Thyroid gland (tissue), 4 donors: ENCODE measurements around the gene ST6GALNAC4. TPM values are rescaled to one million over a fixed set of nuclear protein-coding genes. Genes with fewer than 3 reads are reported as not detected.

Experiments used
- DNase-seq, 2 donors: peaks; one replicate each; pipeline ENCODE4 v3.0.0-alpha.2; 2019
- H3K27ac ChIP-seq, 3 donors: fragments of 200-600 bp; sonication (generic); 1 replicate in 2 of 3; 2 replicates in 1 of 3; pipeline ENCODE4 v1.5.1; 2016 to 2019; ENCODE audit warnings: mild to moderate bottlenecking in 1 of 3, moderate library complexity in 1 of 3
- H3K27me3 ChIP-seq: fragments of 200-600 bp; sonication (generic); one replicate; pipeline ENCODE4 v1.5.1; 2019
- H3K36me3 ChIP-seq, 2 donors: fragments of 200-600 bp; sonication (generic); one replicate each; pipeline ENCODE4 v1.5.1; 2016 to 2019
- H3K4me1 ChIP-seq, 2 donors: fragments of 200-600 bp; sonication (generic); one replicate each; pipeline ENCODE4 v1.5.1; 2017 to 2019
- H3K4me3 ChIP-seq, 3 donors: fragments of 200-600 bp; sonication (generic); replicated peaks in 1 of 3; 1 replicate in 2 of 3; 2 replicates in 1 of 3; pipeline ENCODE4 v1.5.1; 2016; ENCODE audit warnings: mild to moderate bottlenecking in 1 of 3
- H3K9me3 ChIP-seq: fragments of 200-600 bp; sonication (generic); one replicate; pipeline ENCODE4 v1.5.1; 2017
- POLR2A ChIP-seq, 2 donors: fragments of 450-650 bp; IDR thresholded peaks; one replicate each; pipeline ENCODE4 v1.6.1; 2017; ENCODE audit warnings: antibody characterized with exemption in 2 of 2, mild to moderate bottlenecking in 2 of 2, moderate library complexity in 1 of 2
- WGBS, 2 donors: methylation state at CpG; one replicate each; pipeline ENCODE4 v1.1.5; 2017; 5-methylcytosine and 5-hydroxymethylcytosine counted together
- intact Hi-C: fragments of 100-400 bp; cut with DNase I; formaldehyde crosslinking; loops from one replicate; pipeline ENCODE4 v1.15.1; 2023
- total RNA-seq, 4 donors: library from RNA; depleted of rRNA; stranded (reverse); fragments of >200 nt; gene quantifications; one replicate each; pipeline ENCODE4 v1.2.3, GENCODE V29; 2016
- TF ChIP-seq, protein P1 (sequence below), 6 experiments: fragments of 200-600 bp in 3 of 6; fragments of 450-650 bp in 3 of 6; sonication (generic) in 3 of 6; IDR thresholded peaks; one replicate each; pipeline ENCODE4 v1.5.1; 2016 to 2019; ENCODE audit warnings: antibody characterized with exemption in 6 of 6, mild to moderate bottlenecking in 2 of 6, inconsistent platforms in 1 of 6, moderate library complexity in 1 of 6

ST6GALNAC4 gene
- total RNA-seq, 4 donors from 2014 or later: 8.9 to 27.4 (median 19.1) TPM

DNA sequence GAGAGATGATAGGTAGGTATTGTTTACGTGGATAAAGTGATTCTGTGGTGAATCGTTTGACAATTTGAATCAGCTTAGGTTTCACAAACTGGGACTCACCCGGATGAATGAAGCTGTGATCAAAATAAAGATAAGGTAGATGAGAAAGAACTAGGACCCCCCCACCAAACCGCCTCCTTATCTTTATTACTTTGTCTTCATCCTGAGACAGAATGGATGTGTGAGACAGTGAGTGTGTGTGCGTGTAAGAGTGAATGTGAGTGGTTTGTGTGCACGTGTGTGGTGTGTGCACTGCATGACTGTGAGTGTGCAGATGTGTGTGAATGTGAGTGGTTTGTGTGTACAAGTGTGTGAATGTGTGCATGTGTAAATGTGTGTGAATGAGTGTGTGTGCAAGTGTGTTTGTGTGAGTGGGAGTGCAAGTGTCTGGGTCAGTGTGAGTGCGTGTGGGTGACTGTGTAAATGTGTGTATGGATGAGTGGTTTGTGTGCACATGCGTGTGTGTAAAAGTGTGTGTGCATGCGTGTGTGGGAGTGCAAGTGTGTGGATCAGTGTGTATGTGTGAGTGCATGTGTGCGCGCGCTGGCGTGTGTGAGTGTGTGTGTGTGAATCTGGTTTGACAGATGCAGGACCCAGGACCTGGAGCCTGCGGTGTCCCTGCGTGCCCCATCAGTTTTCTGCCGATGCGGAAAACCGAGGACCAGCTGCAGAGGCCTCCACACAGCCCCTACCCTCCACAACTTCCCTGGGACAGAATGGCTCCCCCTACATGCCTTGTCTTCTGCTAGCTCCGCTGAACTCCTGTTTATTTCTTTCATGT, 51.0 kb downstream of the ST6GALNAC4 start:
- DNase-seq: no peak
- H3K36me3 ChIP-seq: peaks cover 0 to 12% of the 10 kb centered on the region in 2 donors
- H3K27ac ChIP-seq: peak overlapping the region in 2 of 3 donors; percentile 29 to 56
- WGBS, 2 donors: 76 to 80% methylated on average over 19 of the region's 19 CpGs
- intact Hi-C loops: loop anchor here (10.0 kb wide), 1 partner anchor 81 kb away; the partner anchor contains the start of gene CDK9
- no peak for TF ChIP-seq POLR2A (IDR thresholded peaks at IDR 0.05)
- TF ChIP-seq, protein P1, sequence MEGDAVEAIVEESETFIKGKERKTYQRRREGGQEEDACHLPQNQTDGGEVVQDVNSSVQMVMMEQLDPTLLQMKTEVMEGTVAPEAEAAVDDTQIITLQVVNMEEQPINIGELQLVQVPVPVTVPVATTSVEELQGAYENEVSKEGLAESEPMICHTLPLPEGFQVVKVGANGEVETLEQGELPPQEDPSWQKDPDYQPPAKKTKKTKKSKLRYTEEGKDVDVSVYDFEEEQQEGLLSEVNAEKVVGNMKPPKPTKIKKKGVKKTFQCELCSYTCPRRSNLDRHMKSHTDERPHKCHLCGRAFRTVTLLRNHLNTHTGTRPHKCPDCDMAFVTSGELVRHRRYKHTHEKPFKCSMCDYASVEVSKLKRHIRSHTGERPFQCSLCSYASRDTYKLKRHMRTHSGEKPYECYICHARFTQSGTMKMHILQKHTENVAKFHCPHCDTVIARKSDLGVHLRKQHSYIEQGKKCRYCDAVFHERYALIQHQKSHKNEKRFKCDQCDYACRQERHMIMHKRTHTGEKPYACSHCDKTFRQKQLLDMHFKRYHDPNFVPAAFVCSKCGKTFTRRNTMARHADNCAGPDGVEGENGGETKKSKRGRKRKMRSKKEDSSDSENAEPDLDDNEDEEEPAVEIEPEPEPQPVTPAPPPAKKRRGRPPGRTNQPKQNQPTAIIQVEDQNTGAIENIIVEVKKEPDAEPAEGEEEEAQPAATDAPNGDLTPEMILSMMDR (IDR thresholded peaks at IDR 0.05): no peak
- H3K4me3 ChIP-seq: no peak overlapping the region
- no peaks in the 10 kb centered on the region for H3K9me3 ChIP-seq
- no peaks in the 10 kb centered on the region for H3K27me3 ChIP-seq
- H3K4me1 ChIP-seq: peaks cover 14 to 30% of the 10 kb centered on the region in 2 donors

DNA sequence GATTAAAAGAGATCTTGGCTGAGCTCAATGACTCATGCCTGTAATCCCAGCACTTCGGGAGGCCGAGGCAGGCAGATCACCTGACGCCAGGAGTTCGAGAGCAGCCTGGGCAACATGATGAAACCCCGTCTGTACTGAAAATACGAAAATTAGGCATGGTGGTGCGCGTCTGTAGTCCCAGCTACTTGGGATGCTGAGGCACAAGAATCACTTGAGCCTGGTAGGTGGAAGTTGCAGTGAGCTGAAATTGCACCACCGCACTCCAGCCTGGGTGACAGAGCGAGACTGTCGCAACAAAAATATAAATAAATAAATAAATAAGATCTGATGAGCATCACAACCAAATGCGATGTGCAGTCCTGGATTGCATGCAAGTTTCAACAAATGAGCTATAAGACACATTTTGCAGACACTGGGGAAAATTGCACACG, 53.6 kb downstream of the ST6GALNAC4 start:
- peaks cover 20 to 53% of the 10 kb centered on the region in 2 donors for H3K4me1 ChIP-seq
- H3K36me3 ChIP-seq: peaks cover 0 to 9% of the 10 kb centered on the region in 2 donors
- no peak for DNase-seq
- H3K9me3 ChIP-seq: no peaks in the 10 kb centered on the region
- no peak overlapping the region for H3K4me3 ChIP-seq
- TF ChIP-seq, protein P1 (IDR thresholded peaks at IDR 0.05): no peak
- no peak for TF ChIP-seq POLR2A (IDR thresholded peaks at IDR 0.05)
- H3K27ac ChIP-seq: peak overlapping the region in 2 of 3 donors; percentile 77 to 79
- intact Hi-C loops: loop anchor here (10.0 kb wide), 1 partner anchor 78 kb away; the partner anchor contains the start of gene CDK9
- 90 to 94% methylated on average over 13 of the region's 13 CpGs for WGBS, 2 donors
- H3K27me3 ChIP-seq: no peaks in the 10 kb centered on the region

DNA sequence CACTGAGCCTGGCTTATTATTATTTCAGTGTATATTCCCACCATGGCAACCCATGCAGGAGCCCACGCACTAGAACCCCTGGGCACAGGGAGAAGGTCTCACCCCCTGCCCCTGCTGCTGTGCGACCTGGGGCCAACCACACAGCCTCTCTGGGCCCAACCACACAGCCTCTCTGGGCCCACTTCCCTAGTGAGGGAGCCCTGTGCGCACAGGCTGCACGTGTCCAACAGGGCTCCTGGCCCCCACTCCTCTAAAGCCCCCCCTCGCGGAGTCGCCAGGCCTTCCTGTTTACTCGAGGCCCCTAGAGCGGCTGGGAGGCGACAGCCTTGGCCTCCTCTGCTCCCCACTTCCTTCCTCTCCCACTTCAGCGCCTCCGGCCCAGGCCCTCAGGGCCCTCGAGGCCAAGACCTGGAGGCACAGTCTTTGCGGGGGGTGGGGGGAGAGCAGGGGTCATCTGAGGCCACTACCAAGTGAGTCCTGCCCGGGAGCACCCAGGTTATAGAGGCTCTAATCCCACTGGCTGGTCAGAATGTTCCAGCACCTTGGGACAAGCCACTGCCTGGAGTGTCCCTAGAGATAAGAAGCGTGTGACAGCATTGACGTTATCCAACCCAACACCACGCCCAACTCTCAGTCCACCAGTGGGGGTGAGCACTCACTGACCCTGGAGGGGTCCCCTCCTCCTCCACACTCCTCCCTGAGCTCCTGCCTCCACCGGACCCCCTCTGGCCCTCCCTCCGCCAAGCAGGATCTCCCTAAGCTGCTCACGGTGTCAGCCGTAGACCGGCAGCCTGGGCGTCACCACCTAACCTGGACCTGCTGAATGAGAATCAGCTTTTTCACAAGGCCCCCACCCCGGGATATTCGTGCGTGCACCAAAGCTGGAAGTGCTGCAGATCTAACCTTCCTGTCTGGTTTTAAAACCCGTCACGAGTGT, 54.5 kb downstream of the ST6GALNAC4 start:
- no peak for TF ChIP-seq POLR2A (IDR thresholded peaks at IDR 0.05)
- TF ChIP-seq, protein P1 (IDR thresholded peaks at IDR 0.05): no peak
- peak; percentile 62 for DNase-seq
- H3K4me3 ChIP-seq: no peak overlapping the region
- H3K27me3 ChIP-seq: no peaks in the 10 kb centered on the region
- intact Hi-C loops: loop anchor here (10.0 kb wide), 1 partner anchor 78 kb away; the partner anchor contains the start of gene CDK9
- H3K4me1 ChIP-seq: peaks cover 20 to 61% of the 10 kb centered on the region in 2 donors
- peak overlapping the region; percentile 65 to 79 (median 77) for H3K27ac ChIP-seq
- WGBS, 2 donors: 45 to 46% methylated on average over 26 to 29 of the region's 29 CpGs
- H3K36me3 ChIP-seq: peaks cover 0 to under 1% of the 10 kb centered on the region in 2 donors
- no peaks in the 10 kb centered on the region for H3K9me3 ChIP-seq

DNA sequence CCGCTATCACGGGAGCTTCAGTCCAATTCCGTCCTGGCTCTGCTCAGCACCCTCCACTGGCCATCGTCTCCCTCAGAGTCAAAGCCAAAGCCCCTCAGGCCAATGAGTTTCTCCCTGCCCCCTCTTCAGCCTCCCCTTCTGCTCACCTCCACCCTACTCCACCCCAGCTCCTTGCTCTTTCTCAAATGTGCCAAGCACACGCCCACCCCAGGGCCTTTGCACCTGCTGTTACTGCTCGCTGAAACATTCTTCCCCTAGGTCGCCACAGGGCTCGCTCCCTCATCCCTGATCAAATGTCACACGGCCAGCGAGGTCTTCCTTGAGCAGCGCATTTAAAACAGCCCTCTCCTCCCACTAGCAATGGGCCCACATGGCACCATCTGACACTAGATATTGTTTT, 56.1 kb downstream of the ST6GALNAC4 start:
- H3K9me3 ChIP-seq: no peaks in the 10 kb centered on the region

More for the DNA sequence above, 56.1 kb downstream of the ST6GALNAC4 start:
- intact Hi-C loops: loop anchor here (10.0 kb wide), 1 partner anchor 76 kb away; the partner anchor contains the start of gene CDK9
- H3K27ac ChIP-seq: peak overlapping the region in 1 of 3 donors; percentile 28
- H3K4me3 ChIP-seq: no peak overlapping the region
- TF ChIP-seq, protein P1 (IDR thresholded peaks at IDR 0.05): no peak
- no peak for TF ChIP-seq POLR2A (IDR thresholded peaks at IDR 0.05)
- no peaks in the 10 kb centered on the region for H3K27me3 ChIP-seq
- H3K36me3 ChIP-seq: no peaks in the 10 kb centered on the region
- peaks cover 20 to 77% of the 10 kb centered on the region in 2 donors for H3K4me1 ChIP-seq
- WGBS, 2 donors: 96 to 98% methylated on average over 11 of the region's 11 CpGs
- DNase-seq: no peak
